ENCODE measurements around the gene CTXN1.
A peak's percentile ranks its signal among the peaks of the same experiment; 100 is the strongest.
"Not testable (repeated sequence)": the region's sequence is repeated elsewhere in the genome, so short reads cannot be mapped to it uniquely, and the experiment has no call there.

CTXN1 gene

GRCh38 chr19:7919610-7920518 lies 6.1 kb downstream of the CTXN1 start, which contains the start of gene SNAPC2:
TSS of gene SNAPC2 (plus strand) at chr19:7920338. CDS start at chr19:7920367, 29 bp downstream.
- H3K4me2 ChIP-seq (ENCODE audit: low read depth, low read length, poor library complexity, severe bottlenecking), result peak within 1 kb of the TSS; percentile 97
- no peak for TF ChIP-seq EZH2phosphoT487 (IDR thresholded peaks at IDR 0.05; ENCODE audit: borderline replicate concordance)
- TF ChIP-seq, protein P1, sequence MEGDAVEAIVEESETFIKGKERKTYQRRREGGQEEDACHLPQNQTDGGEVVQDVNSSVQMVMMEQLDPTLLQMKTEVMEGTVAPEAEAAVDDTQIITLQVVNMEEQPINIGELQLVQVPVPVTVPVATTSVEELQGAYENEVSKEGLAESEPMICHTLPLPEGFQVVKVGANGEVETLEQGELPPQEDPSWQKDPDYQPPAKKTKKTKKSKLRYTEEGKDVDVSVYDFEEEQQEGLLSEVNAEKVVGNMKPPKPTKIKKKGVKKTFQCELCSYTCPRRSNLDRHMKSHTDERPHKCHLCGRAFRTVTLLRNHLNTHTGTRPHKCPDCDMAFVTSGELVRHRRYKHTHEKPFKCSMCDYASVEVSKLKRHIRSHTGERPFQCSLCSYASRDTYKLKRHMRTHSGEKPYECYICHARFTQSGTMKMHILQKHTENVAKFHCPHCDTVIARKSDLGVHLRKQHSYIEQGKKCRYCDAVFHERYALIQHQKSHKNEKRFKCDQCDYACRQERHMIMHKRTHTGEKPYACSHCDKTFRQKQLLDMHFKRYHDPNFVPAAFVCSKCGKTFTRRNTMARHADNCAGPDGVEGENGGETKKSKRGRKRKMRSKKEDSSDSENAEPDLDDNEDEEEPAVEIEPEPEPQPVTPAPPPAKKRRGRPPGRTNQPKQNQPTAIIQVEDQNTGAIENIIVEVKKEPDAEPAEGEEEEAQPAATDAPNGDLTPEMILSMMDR (conservative IDR thresholded peaks at IDR 0.05; ENCODE audit: low read length), result no peak
- peak within 1 kb of the TSS; percentile 85 for H2AFZ ChIP-seq (ENCODE audit: low read length)
- H3K79me2 ChIP-seq (ENCODE audit: insufficient read depth, low read length), result no peaks in the 10 kb centered on the region
- H4K20me1 ChIP-seq (ENCODE audit: insufficient read depth, low read length, poor library complexity, severe bottlenecking), result peaks cover 8% of the 10 kb centered on the region
- no peaks in the 10 kb centered on the region for H3K27me3 ChIP-seq (ENCODE audit: insufficient read depth, low read length, poor library complexity, severe bottlenecking)
- H3F3A ChIP-seq (ENCODE audit: low read depth), result no peaks in the 10 kb centered on the region
- H3K9me2 ChIP-seq (replicated peaks; ENCODE audit: low read depth, low read length), result no peaks in the 10 kb centered on the region
- peak within 1 kb of the TSS; percentile 82 for H3K4me3 ChIP-seq (ENCODE audit: low read length, poor library complexity, severe bottlenecking)
- peaks cover 12% of the 10 kb centered on the region for H3K4me1 ChIP-seq (ENCODE audit: insufficient read depth, low read length, poor library complexity, severe bottlenecking)
- H3K36me3 ChIP-seq (ENCODE audit: insufficient read depth, low read length), result no peaks in the 10 kb centered on the region
- peak within 1 kb of the TSS; percentile 75 for H3K9ac ChIP-seq (ENCODE audit: low read depth, low read length, poor library complexity, severe bottlenecking)
- H3K9me3 ChIP-seq (ENCODE audit: insufficient read depth, low read depth, low read length), result no peaks in the 10 kb centered on the region

GRCh38 chr19:7918615-7919421 lies 7.1 kb downstream of the CTXN1 start:
- Histone ChIP-seq H3K36me3 (ENCODE audit: insufficient read depth, low read length) (no peaks in the 10 kb centered on the region), H3K9me2 (replicated peaks; ENCODE audit: low read depth, low read length) (no peaks in the 10 kb centered on the region), H3K4me3 (ENCODE audit: low read length, poor library complexity, severe bottlenecking) (no peak overlapping the region), H3K9me3 (ENCODE audit: insufficient read depth, low read depth, low read length) (no peaks in the 10 kb centered on the region), H2AFZ (ENCODE audit: low read length) (no peak overlapping the region), H3K4me1 (ENCODE audit: insufficient read depth, low read length, poor library complexity, severe bottlenecking) (peaks cover 12% of the 10 kb centered on the region), H3K79me2 (ENCODE audit: insufficient read depth, low read length) (no peaks in the 10 kb centered on the region), H3K4me2 (ENCODE audit: low read depth, low read length, poor library complexity, severe bottlenecking) (no peak overlapping the region), H3F3A (ENCODE audit: low read depth) (no peaks in the 10 kb centered on the region), H3K27me3 (ENCODE audit: insufficient read depth, low read length, poor library complexity, severe bottlenecking) (no peaks in the 10 kb centered on the region), H3K9ac (ENCODE audit: low read depth, low read length, poor library complexity, severe bottlenecking) (no peak overlapping the region), H4K20me1 (ENCODE audit: insufficient read depth, low read length, poor library complexity, severe bottlenecking) (peaks cover 8% of the 10 kb centered on the region)
- TF ChIP-seq EZH2phosphoT487 (IDR thresholded peaks at IDR 0.05; ENCODE audit: borderline replicate concordance), result no peak
- TF ChIP-seq, protein P1 (conservative IDR thresholded peaks at IDR 0.05; ENCODE audit: low read length), result no peak

- H3K9me2 ChIP-seq (replicated peaks; ENCODE audit: low read depth, low read length); H3F3A ChIP-seq (ENCODE audit: low read depth); H4K20me1 ChIP-seq (ENCODE audit: insufficient read depth, low read length, poor library complexity, severe bottlenecking); H3K79me2 ChIP-seq (ENCODE audit: insufficient read depth, low read length); H3K4me3 ChIP-seq (ENCODE audit: low read length, poor library complexity, severe bottlenecking); H3K36me3 ChIP-seq (ENCODE audit: insufficient read depth, low read length); H3K4me2 ChIP-seq (ENCODE audit: low read depth, low read length, poor library complexity, severe bottlenecking); H3K9me3 ChIP-seq (ENCODE audit: insufficient read depth, low read depth, low read length); H3K27me3 ChIP-seq (ENCODE audit: insufficient read depth, low read length, poor library complexity, severe bottlenecking); H3K9ac ChIP-seq (ENCODE audit: low read depth, low read length, poor library complexity, severe bottlenecking); H2AFZ ChIP-seq (ENCODE audit: low read length): not testable (repeated sequence)
- H3K4me1 ChIP-seq (ENCODE audit: insufficient read depth, low read length, poor library complexity, severe bottlenecking), result peaks cover 12% of the 10 kb centered on the region
Measured at GRCh38 chr19:7918062-7918614, 7.8 kb downstream of the CTXN1 start.

Data from Loucy (cell line).